KOPT-K1 (cell line): ENCODE results near the gene CNOT1.

ENCODE experiments used
- H3K27ac ChIP-seq: fragments of 200-600 bp; sonication (generic); 2 replicates; pipeline ENCODE4 v1.5.1; 2016; ENCODE audit warnings: antibody characterized with exemption, mild to moderate bottlenecking, low read depth, low read length; ENCODE audit not compliant: poor library complexity, severe bottlenecking
- H3K36me3 ChIP-seq: fragments of 200-600 bp; sonication (generic); 2 replicates; pipeline ENCODE4 v1.5.1; 2017; ENCODE audit warnings: antibody characterized with exemption, mild to moderate bottlenecking, low read length, moderate library complexity; ENCODE audit not compliant: insufficient read depth
- H3K9me3 ChIP-seq: fragments of 200-600 bp; sonication (generic); 2 replicates; pipeline ENCODE4 v1.5.1; 2017; ENCODE audit warnings: antibody characterized with exemption, low read length, mild to moderate bottlenecking; ENCODE audit not compliant: insufficient read depth, poor library complexity, severe bottlenecking

The CNOT1 gene

GRCh38 chr16:58478427-58478826 is 151.2 kb downstream of the CNOT1 start:
- H3K9me3 ChIP-seq = no peaks in the 10 kb centered on the region

GRCh38 chr16:58476791-58477190 is 152.8 kb downstream of the CNOT1 start:
- Histone ChIP-seq H3K36me3 (no peaks in the 10 kb centered on the region), H3K9me3 (no peaks in the 10 kb centered on the region), H3K27ac (no peak overlapping the region)

More at GRCh38 chr16:58478427-58478826, 151.2 kb downstream of the CNOT1 start:
- Histone ChIP-seq H3K27ac (no peak overlapping the region), H3K36me3 (no peaks in the 10 kb centered on the region)

GRCh38 chr16:58475091-58475619 is 154.5 kb downstream of the CNOT1 start:
- Histone ChIP-seq H3K9me3 (no peaks in the 10 kb centered on the region), H3K36me3 (no peaks in the 10 kb centered on the region), H3K27ac (no peak overlapping the region)

- no peak overlapping the region for H3K27ac ChIP-seq
- H3K36me3 ChIP-seq = no peaks in the 10 kb centered on the region
- H3K9me3 ChIP-seq = no peaks in the 10 kb centered on the region
These were observed 155.3 kb downstream of the CNOT1 start for GRCh38 chr16:58474296-58474695.

GRCh38 chr16:58472827-58473226 is 156.8 kb downstream of the CNOT1 start:
- H3K36me3 ChIP-seq = no peaks in the 10 kb centered on the region
- no peaks in the 10 kb centered on the region for H3K9me3 ChIP-seq
- H3K27ac ChIP-seq = no peak overlapping the region

GRCh38 chr16:58472266-58472665 is 157.4 kb downstream of the CNOT1 start:
- Histone ChIP-seq H3K27ac (no peak overlapping the region), H3K36me3 (no peaks in the 10 kb centered on the region), H3K9me3 (no peaks in the 10 kb centered on the region)

GRCh38 chr16:58471209-58471975 is 158.2 kb downstream of the CNOT1 start:
- Histone ChIP-seq H3K36me3 (no peaks in the 10 kb centered on the region), H3K27ac (no peak overlapping the region), H3K9me3 (no peaks in the 10 kb centered on the region)
